HG03575 (cell line): Measurements from ENCODE around the gene PACRGL.
"Not testable (repeated sequence)": the region's sequence is repeated elsewhere in the genome, so short reads cannot be mapped to it uniquely, and the experiment has no call there.

Source experiments
- ATAC-seq: cut with Tn5 transposase; IDR thresholded peaks from one replicate; pipeline ENCODE4 v1.9.1; 2021; ENCODE audit not compliant: unreplicated experiment, insufficient number of reproducible peaks, low FRiP score; ENCODE audit errors: extremely low read depth

PACRGL gene

DNA sequence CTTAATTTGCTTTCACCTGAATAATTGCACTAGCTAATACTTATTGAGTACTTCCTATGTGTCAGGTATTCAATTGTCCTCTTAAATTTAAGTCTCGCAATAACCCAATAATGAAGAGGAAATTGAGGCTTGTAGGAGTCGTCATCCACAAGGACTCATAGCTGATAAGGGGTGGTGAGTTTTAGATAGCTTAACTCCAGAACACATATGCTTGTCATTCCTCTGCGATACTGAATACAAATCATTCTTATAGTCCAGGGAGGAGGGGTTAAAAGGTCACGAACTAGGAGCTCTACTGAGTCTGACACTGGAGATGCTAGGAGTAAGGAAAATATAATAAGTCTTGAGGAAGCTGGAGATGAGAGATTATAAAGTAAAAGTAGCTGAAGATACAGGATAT lies 1.4 kb upstream of the PACRGL start:
- no peak for ATAC-seq

DNA sequence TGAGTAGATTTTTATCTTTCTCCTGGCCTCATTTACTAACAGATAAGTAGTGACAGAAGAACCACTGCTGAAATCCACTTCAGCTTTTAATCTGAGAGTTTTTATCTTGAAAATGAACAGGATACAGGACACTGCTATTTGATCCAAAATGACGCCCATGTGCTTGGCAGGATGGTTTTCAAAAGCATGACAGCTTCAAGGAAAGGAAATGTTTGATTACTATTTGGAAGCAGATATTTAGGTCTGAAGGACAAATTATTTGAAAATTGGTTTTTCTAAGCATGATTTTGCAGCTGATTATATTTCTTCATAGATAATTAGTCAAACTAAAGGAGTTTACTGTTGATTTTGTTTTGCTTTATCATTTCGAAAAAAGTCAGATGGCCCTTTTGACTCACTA lies 11.1 kb downstream of the PACRGL start:
- no peak for ATAC-seq

- ATAC-seq: no peak
Measured at GRCh38 chr4:20723019-20723418, 22.8 kb downstream of the PACRGL start.

- ATAC-seq: no peak
Measured at GRCh38 chr4:20723463-20723862, 23.2 kb downstream of the PACRGL start.

DNA sequence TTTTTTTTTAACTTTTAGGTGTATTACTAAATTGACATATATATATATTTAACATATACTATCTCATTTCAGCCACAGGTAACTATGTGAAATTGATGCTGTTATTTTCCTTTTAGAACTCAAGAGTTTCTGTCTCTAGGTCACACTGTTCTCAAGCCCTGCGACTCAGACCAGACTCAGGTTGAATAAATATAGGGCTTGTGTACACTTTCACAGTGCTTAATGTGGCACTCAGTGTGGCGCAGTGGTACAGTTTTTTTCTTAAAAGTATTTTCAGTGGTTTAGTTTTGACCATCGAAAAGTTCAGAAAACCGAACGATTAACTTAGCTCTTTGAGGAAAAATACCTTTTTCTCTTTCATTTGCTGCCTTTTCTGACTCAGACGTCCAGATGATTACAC lies 24.7 kb downstream of the PACRGL start:
- ATAC-seq: no peak

DNA sequence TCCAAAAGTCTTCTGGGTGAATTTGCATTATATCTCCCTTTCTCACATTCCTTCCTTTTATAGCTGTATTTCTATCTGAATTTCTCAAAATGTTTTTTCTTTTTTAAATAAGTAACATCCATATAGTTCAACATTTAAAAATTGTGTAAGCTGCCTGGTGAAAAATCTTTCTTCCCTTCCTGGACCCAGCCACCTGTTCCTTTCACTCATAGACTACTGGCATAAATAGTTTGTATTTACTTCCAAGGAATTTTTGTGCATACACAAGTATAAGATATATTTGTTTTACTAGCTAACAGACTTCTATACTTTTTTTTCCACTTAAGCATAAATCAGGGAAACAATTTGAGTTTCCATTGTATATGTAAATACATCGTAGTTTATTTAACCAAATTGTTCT lies 35.7 kb downstream of the PACRGL start:
- ATAC-seq: no peak

GRCh38 chr4:20746000-20746399 lies 45.7 kb downstream of the PACRGL start:
- ATAC-seq: not testable (repeated sequence)

DNA sequence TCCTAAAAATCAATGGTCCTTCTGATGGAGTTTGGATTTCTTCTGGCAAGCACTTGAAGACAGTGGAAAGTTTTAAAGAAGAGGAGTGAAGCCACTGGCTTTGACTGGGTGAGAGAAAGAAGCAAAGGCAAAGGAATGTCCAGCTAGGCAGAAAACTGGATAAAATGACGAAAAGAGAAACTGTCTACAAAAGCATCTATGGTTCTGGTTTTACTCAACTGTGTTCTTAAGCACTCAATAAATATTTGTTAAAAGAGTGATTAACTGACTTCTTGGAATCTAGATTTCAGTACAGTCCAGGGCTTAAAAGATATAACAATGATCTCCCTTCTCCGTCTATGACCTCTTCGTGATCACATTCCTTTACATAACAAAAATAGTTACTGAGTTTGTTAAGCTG lies 52.4 kb downstream of the PACRGL start:
- ATAC-seq: no peak

DNA sequence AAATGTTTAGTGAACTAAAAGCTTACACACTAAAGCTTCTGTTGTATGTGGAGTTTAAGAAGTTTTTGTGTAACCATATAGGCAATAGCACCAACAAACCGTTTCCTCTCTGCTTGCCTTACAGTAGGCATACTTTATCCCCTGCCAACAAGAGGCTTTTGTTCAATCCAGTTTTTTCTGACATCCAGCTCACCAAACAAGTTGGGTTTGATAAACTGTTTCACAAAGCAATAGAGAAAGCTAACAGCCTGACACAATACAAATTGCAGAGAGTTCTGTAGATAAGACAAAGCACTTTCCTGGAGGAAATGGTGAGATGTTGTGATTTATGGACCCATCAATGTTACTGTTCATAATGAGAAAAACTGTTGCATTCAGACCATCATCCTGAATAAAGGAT lies 53.8 kb downstream of the PACRGL start:
- no peak for ATAC-seq

- ATAC-seq: no peak
Measured at GRCh38 chr4:20760053-20760452, 59.8 kb downstream of the PACRGL start.

DNA sequence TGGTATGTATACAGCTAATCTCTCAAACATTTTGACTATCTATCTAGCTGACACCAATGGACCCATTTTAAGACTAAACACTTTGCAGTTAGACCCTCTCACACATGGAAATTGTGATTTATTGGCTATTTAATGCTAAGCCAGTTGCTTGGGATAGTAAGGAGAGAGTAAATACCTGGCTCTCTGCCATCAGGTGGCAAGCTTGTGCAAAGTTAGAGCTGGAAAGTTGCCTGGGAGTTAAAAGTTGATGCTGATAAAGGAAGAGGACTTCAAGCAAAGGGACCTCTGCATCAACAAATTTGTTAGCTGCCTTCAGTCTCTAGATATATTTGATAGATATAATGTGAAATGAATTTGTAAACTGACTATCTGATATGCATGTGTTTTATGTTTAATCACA lies 61.1 kb downstream of the PACRGL start:
- ATAC-seq: no peak

DNA sequence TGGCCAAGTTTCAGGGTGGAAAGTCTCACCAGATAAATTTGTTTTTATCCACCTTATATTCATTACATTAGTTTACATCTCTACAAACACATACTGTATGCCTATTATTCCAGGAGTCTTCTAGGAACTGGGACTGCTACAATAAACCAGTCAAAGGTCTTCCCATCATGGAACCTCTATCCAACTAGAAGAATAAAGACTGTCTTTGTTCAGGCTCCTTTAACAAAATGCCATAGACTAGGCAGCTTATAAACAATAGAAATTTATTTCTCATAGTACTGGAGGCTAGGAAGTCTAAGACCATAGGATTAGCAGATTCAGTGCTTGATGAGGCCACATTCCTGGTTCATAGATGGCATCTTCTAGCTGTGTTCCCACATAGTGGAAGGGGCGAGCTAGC lies 61.6 kb downstream of the PACRGL start:
- no peak for ATAC-seq

DNA sequence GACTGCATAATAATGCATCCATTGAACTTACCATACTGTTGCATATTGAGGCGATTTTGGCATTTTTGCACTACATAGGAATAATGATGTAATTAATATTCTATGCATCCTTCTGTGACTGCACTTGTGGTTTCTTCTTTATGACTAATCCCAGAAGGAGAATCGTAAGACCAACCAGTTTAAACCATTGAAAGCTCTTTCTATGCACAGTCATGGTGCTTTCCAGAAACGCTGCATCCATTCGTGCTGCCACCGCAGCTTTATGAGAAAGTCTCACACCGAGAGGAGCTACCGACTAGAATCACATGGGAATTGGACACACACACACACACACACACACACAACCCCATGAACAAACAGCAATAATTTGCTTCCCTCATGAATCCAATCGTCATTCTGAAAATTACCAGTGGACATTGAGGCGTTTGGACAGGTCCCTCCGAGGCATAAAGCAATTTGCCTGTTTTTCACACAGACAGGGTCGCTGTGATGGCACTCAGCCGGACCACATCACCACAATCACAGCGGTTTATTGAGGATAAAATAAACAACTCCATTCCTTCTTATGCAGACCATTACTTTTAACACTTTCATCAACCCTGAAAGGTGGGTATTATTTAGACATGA lies 64.2 kb downstream of the PACRGL start:
- ATAC-seq: no peak

GRCh38 chr4:20773144-20773997 lies 73.1 kb downstream of the PACRGL start:
- ATAC-seq: no peak

DNA sequence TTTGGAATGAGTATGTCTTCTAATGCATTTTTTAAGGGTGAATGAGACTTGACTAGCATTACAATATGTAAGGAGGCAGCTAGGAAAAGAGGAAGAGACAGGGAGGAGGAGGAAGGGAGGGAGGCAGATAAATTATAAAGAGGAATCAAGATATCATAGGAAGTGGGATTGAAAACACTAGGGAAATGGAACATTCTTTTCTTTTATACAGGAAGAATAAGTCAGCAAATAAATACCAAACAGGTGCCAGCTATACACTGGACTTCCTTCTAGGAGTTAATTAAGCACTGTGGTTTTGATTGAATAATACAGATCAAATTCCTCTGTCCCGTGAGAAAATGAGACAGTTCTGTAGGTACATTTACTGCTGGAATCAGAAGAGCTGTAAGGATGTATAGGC lies 78.6 kb downstream of the PACRGL start:
- ATAC-seq: no peak

GRCh38 chr4:20783134-20783533 lies 82.9 kb downstream of the PACRGL start:
- not testable (repeated sequence) for ATAC-seq

GRCh38 chr4:20787940-20788665 lies 87.8 kb downstream of the PACRGL start:
- no peak for ATAC-seq
